ENCODE results near the gene MCCD1.
"Not testable (repeated sequence)": the region's sequence is repeated elsewhere in the genome, so short reads cannot be mapped to it uniquely, and the experiment has no call there.

The MCCD1 gene

DNA sequence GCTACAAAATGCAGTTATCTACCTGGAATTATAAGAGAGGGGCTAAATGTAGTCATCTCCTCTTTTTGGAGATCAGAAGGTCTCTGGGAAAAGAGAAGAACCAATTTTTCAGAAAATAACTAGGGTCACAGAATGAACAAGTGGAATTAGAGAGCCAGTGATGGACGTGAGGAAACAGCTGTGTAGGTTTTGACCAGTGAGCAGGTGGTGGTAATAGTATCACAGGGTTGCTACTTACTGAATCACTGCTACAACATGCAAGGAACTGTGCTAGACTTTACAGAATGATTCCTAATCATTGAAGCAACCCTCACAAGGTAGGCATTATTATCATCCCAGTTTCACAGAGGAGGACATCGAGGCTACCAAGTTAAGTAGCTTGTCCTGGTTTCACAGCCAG lies 15.9 kb downstream of the MCCD1 start:
- no peak for DNase-seq

DNA sequence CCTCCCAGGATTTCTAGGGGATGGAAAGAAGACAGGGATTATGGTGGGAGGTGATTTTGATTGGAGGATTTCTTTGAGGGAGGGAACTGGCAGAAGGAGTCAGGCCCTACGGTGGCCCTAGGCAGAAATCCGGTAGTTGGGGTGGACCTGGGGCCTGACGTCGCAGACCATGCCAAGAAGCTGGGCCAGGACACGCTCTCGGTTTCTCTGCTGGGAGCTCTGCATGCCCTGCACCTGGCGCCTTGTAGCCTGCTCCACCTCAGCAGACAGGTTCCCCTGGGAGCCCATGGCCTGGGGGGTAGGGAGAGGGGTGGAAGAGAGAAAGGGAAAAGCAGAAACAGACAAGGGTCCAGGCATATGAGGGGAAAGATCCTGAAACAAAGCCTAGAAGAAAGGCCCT lies 16.5 kb downstream of the MCCD1 start:
- no peak for DNase-seq

DNA sequence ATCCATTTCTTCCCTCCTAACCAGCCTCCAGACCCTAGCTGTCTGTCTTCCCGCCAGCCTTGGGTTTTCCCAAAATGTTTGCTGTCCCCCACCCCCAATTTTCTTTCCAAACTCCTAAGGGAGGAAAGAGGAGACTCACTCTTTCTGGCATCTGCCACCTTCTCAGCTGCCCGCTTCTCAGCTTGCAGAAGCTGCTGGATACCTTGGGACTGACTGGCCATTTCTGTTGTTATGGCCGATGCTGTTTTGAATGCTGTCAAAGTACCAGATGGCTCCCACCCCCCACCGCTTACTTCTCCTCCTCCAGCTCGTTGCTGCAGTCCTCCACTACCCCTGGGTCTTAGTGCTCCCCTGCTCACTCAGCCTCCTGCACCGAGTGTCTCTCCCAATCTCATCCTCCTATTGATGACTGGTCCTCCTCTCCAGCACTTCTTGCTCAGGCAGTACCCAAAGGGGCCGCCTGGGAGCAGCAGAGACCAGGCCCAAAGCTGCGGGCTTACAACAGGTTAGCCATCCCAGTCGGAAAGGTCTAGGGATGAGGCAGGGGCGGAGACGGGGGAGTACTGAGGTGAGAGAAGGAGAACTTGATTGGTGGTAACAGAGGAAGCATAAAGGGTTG lies 17.7 kb downstream of the MCCD1 start, which contains the start of gene ATP6V1G2:
ATP6V1G2 (minus strand) TSS at position 270 of the 619 bp plus-strand sequence; CDS start at position 221, 49 bp downstream.
- DNase-seq, result peak; percentile 96

- DNase-seq, result peak; percentile 96
These were observed 18.4 kb downstream of the MCCD1 start, which contains the start of gene NFKBIL1 for GRCh38 chr6:31546958-31547726. NFKBIL1 (plus strand) TSS chr6:31547608; CDS start chr6:31547695, 87 bp downstream.

DNA sequence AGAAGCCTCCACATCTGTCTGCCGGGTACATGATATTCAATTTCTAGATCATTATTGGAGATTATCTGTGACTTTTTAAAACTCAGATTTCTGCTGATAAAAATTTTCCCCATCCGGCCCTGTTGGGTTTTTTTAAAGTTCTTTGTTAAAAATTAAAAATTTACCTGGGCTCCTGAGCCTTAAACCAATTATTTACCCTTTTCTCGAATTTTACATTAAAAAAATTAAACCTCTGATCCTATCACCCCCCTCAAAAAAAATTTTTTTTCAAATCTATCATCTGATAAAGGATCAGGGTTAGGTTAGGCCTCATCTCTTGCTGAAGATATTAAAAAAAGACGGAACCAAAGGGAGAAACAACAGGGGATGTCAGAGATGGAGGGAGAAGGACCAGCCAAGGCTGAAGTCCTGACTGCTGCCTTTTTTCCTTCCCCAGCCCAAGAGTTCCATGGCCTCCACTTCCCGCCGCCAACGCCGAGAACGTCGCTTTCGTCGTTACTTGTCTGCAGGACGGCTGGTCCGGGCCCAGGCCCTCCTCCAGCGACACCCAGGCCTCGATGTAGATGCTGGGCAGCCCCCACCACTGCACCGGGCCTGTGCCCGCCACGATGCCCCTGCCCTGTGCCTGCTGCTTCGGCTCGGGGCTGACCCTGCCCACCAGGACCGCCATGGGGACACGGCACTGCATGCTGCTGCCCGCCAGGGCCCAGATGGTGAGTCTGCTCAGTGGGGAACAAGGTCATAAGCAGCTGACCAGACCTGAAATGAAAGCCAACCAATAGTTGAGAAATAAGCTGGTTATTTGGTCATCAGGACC lies 19.2 kb downstream of the MCCD1 start:
- DNase-seq, result no peak

DNA sequence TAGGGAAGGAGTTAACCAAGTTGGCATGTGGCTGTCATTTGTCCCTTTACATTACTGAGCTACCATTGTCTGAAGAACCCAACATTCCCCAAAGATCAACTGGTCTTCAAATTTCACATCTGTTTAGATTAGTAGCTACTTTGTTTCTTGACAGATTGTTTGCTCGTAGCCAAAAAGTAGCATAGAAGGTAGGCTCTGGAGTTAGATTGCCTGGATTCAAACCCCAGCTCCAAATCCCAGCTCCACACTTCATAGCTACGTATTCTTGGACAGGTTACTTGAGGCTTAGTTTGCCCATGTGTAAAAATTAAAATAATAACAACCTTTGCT lies 19.7 kb downstream of the MCCD1 start:
- DNase-seq, result no peak

GRCh38 chr6:31551371-31551770 lies 22.6 kb downstream of the MCCD1 start:
- not testable (repeated sequence) for DNase-seq

DNA sequence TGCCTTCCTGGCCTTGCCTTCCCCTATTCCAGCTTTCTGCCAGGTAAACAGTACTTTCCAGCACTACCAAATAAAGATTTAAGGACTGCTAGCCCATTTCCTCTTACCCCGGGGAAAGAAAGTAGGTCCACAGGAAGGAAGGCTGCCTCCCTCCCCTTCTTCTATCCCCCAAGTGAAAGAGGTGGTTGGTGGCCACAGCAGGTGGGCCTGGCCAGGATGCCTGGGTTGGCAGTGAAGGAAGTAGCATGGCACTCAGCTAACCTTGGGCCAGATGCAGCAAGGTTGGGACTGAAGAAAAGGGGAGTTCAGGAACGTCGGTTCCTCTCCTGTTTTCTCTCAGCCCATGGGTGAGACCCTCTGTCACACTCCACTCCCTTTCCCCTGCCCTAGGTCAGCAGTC lies 27.5 kb downstream of the MCCD1 start:
- no peak for DNase-seq

DNA sequence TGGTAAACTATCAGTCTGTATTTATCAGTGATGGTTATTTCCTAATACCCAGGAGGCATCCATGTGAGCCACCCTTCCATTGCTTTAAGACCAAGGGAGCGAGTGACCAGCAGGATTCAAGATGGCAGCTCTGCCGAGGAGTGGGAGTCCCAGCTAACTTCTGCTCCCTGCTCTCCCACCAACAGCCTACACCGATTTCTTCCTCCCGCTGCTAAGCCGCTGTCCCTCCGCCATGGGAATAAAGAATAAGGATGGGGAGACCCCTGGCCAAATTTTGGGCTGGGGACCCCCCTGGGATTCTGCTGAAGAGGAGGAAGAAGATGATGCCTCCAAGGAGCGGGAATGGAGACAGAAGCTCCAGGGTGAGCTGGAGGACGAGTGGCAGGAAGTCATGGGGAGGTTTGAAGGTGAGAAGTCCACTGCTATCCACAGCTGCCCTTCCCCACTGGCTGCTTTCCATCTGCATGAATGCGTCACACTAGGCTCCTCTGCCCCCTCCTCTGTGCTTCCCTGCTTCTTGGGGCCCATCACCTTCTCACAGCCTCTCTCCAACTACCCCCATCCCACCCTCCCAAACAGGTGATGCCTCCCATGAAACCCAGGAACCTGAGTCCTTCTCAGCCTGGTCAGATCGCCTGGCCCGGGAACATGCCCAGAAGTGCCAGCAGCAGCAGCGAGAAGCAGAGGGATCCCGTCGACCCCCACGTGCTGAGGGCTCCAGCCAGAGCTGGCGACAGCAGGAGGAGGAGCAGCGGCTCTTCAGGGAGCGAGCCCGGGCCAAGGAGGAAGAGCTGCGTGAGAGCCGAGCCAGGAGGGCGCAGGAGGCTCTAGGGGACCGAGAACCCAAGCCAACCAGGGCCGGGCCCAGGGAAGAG lies 28.9 kb downstream of the MCCD1 start:
- DNase-seq, result no peak

DNA sequence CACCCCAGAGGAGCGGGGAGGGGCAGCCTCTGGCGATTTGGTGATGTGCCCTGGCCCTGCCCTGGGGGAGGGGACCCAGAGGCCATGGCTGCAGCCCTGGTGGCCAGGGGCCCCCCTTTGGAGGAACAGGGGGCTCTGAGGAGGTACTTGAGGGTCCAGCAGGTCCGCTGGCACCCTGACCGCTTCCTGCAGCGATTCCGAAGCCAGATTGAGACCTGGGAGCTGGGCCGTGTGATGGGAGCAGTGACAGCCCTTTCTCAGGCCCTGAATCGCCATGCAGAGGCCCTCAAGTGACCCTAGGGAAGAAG lies 29.5 kb downstream of the MCCD1 start:
- no peak for DNase-seq

DNA sequence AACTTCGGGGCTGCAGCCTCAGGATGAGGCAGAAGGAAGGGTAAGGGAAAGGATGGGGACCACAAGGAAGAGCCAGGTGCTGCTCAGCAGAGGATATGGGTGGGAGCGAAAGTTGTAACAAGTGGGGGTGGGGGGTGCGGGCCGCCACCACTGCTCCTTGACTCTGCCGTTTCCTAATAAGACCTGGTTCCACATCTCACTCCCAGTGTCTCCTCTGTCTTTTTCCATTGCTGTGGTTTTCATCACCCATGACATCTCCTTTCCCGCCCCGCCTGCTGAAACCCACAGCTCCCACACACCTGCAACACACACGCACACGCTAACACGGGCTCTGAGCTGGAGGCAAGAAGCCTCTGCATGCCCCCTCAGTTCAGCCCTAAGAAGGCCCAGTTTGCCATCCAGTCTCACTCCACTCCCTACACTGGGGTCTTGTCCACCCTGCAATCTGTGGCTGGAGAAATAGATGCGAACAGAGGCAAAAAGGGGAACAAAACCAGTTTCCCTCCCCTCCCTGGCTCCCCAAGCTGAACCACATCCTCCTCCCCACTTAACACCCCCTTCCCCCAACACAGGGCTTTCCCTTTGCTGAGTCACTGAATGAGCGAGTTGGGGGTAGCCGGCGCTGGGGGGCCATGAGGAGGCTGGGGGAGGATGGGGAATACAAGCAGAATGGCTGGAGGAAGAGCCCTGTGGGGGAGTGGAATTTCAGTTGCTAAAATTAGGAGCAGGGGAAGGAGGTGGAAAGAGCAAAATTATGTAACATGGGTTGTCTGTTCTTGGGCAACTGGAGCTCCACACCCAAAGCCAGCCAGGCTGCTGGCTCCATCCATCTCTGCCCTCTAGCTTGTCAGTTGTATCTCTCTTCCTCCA lies 30.1 kb downstream of the MCCD1 start:
- no peak for DNase-seq

DNA sequence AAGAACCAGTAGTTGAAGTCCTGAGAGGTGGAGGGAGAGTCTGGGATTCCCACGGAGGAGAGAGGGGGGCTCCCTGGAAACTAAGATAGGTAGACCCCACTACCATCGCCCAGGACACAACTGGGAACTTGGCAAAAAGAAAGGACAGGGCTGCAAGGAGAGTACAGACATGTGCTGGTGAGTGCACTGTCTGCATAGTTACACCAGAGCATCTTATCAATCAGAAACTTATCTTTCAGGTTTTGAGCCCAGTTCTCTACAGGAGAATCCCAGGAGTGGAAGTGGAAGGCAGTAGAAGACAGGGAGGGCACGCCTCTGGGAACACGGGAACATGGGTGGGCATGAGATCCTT lies 30.8 kb downstream of the MCCD1 start:
- DNase-seq, result no peak

DNA sequence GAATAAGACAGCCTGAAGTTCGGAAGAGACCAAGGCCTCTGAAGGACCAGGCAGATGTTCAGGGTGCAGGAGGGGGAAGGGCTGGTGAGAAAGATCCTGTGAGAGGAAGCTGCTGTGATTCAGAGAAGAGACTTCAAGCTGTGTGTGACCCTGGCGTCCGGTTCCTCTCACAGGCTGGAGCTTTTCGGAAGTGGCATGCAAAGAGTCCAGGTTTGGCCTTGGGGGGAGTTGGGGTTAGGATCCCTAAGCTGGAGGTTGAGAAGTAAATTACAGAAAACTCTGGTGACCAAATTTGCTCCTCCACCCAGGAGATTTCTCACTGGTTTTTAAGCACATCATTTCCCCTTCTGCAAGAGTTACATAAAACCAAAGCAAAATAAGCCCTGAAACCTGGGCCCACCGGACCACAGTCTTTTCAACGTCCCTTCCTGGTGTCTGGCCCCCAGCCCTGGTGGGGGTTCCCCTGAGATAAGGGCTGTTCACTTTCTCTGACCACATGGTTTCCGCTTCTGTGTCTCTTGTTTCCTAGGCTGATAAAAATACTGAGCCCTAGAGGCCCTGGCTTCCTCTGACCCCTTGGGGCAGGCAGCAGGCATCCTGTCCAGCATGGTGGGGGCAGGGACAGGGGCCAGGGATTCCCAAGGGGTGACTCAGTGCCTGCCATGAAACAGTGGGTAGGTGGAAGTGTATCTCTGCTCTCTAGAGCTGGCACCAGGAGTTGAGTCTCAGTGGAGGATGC lies 31.4 kb downstream of the MCCD1 start:
- no peak for DNase-seq

GRCh38 chr6:31560697-31561058 lies 31.9 kb downstream of the MCCD1 start:
- DNase-seq, result no peak

GRCh38 chr6:31567531-31568370 lies 39.0 kb downstream of the MCCD1 start:
- DNase-seq, result no peak

DNA sequence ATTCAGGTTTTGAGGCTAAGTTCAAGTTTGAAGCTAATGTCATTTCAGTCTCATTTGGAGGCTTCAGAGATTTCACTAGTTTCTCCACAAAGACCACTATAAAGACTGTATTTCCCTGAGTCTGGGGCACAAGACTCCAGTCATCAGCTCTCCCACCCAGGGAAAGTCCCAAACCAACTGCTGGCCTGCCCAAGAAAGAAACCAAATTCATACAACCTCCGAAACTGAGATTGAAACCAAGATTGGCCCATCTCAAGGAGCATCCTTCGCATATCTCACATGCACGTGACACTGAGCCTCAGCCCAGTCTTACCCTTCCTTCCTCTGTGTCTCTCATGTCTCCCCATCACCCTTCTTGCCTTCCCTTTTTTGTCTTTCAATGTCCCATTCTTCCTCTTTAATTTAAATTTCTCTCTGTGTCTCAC lies 39.8 kb downstream of the MCCD1 start:
- no peak for DNase-seq

DNA sequence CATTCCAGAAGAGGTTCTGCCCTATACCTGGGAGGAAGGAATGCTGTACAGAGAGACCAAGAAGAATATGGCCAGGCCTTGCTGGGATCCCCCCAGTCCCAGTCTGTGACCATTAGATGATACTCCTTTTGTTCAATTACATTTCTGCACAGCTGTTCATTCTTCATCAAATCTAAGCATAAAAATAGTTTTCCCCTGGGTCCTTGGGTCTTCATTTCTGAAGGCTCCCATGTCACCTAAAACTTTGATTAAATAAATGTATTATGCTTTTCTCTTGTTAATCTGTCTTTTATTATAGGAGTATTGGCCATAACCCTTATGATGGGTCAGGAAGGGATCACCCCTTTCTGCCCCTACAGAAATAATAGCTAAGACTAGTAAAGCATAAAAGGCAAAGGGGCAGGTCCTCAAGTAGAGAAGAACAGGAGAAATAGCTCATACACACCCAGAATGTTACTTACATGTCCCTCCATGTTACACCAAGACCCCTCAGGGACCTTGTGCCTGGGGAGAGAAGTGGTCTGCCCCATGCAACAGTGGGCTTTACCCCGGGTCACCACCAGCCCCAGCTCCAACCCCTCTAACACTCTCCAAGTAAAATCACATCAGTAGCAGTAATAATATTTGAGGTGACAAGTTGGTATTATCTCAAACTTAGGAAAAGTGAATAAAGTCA lies 41.2 kb downstream of the MCCD1 start:
- DNase-seq, result no peak

GRCh38 chr6:31572041-31572911 lies 43.5 kb downstream of the MCCD1 start, which contains the start of gene LTA:
LTA (plus strand) TSS chr6:31572289; CDS start chr6:31572743, 454 bp downstream.
- no peak for DNase-seq
